NCI-H345 treated with DMSO at 0.1 percent for 48 hours (cell line): ENCODE data around the gene C19orf12.

Experiments
- DNase-seq: peaks from one replicate; lab custom pipeline; 2025; ENCODE audit not compliant: unreplicated experiment; lab: John Stamatoyannopoulos, UW

The C19orf12 gene

GRCh38 chr19:29664753-29665214 is 50.3 kb downstream of the C19orf12 start:
- DNase-seq, result no peak

GRCh38 chr19:29663861-29664752 is 51.0 kb downstream of the C19orf12 start:
- no peak for DNase-seq

- no peak for DNase-seq
Observed at GRCh38 chr19:29662604-29663404, 52.3 kb downstream of the C19orf12 start.

GRCh38 chr19:29662278-29662603 is 52.8 kb downstream of the C19orf12 start:
- DNase-seq, result no peak

- DNase-seq, result no peak
Observed at GRCh38 chr19:29660835-29661234, 54.2 kb downstream of the C19orf12 start.

- DNase-seq, result no peak
Observed at GRCh38 chr19:29658221-29658991, 56.7 kb downstream of the C19orf12 start.

GRCh38 chr19:29655648-29656335 is 59.3 kb downstream of the C19orf12 start:
- DNase-seq, result no peak

GRCh38 chr19:29653398-29653797 is 61.7 kb downstream of the C19orf12 start:
- no peak for DNase-seq

- DNase-seq, result no peak
Observed at GRCh38 chr19:29651622-29652394, 63.3 kb downstream of the C19orf12 start.

- no peak for DNase-seq
Observed at GRCh38 chr19:29650772-29651387, 64.2 kb downstream of the C19orf12 start.
